ENCODE results near the gene PDCD2L. TPM values are rescaled to one million over a fixed set of nuclear protein-coding genes. Genes with fewer than 3 reads are reported as not detected.
A peak's percentile ranks its signal among the peaks of the same experiment; 100 is the strongest.

Gene PDCD2L
- total RNA-seq, 1 experiment from 2014 or later = 43.3 TPM

- no peak overlapping the region for H3K9ac ChIP-seq (ENCODE audit: extremely low read depth, insufficient read length, low read length)
- peaks cover 7% of the 10 kb centered on the region for H3K23me2 ChIP-seq (ENCODE audit: insufficient read length, low read depth, low read length, poor library complexity, severe bottlenecking)
- Mint-ChIP-seq H3K27me3 (ENCODE audit: low read depth) (peaks cover 1% of the 10 kb centered on the region), H3K4me3 (peak overlapping the region; percentile 97), H3K36me3 (ENCODE audit: insufficient read depth in 1 of 3, low read depth in 3 of 3) (peaks cover 44 to 60% (median 56%) of the 10 kb centered on the region in 3 experiments), H3K4me1 (peaks cover 26 to 28% of the 10 kb centered on the region in 2 experiments), H3K27ac (peak overlapping the region in 1 of 3 experiments; percentile 80; a peak in 1 of 7 replicates), H3K9me3 (no peaks in the 10 kb centered on the region)
- H3K4me1 ChIP-seq (ENCODE audit: insufficient read depth, low read length) = peaks cover 2% of the 10 kb centered on the region; the same call in 1 of the 2 replicates
- no peak overlapping the region for H2AK5ac ChIP-seq (ENCODE audit: insufficient read length, low read length)
- H3K23ac ChIP-seq (ENCODE audit: insufficient read length, low read depth, low read length) = no peak overlapping the region
- peaks cover 7% of the 10 kb centered on the region; the same call in 1 of the 2 replicates for H3K79me2 ChIP-seq (ENCODE audit: insufficient read depth, low read length)
- H3K79me1 ChIP-seq (ENCODE audit: insufficient read depth, low read depth, low read length, poor library complexity, severe bottlenecking) = peaks cover 11% of the 10 kb centered on the region
- no peak overlapping the region for H3T11ph ChIP-seq (ENCODE audit: low read length)
- no peak overlapping the region for H3K14ac ChIP-seq (ENCODE audit: insufficient read depth, low read length)
- no peak overlapping the region for H3K27ac ChIP-seq (ENCODE audit: insufficient read length, low read depth, low read length)
- no peak overlapping the region for H2BK5ac ChIP-seq (ENCODE audit: insufficient read length, low read length)
- H3K9me3 ChIP-seq (ENCODE audit: control insufficient read depth, low read depth, low read length) = no peaks in the 10 kb centered on the region
- no peak overlapping the region for H4K8ac ChIP-seq (replicated peaks; ENCODE audit: insufficient read length, low read depth, low read length)
- H2AFZ ChIP-seq (ENCODE audit: low read length) = no peak overlapping the region
- no peak for DNase-seq
- no peak overlapping the region for H3K4ac ChIP-seq (ENCODE audit: low read depth, low read length)
- no peak overlapping the region for H2BK12ac ChIP-seq (ENCODE audit: insufficient read length, low read depth, low read length)
- no peaks in the 10 kb centered on the region for H3K27me3 ChIP-seq (ENCODE audit: insufficient read depth, low read length)
- no peak overlapping the region for H3K4me2 ChIP-seq (ENCODE audit: insufficient read depth, insufficient read length, low read length)
- H3K56ac ChIP-seq (ENCODE audit: insufficient read length, low read depth, low read length) = no peak overlapping the region
- no CpG with 5 or more reads among the region's 10 CpGs for WGBS (ENCODE audit: extremely low coverage, insufficient read length, low lambda C conversion rate)
- no peak overlapping the region for H3K18ac ChIP-seq (ENCODE audit: insufficient read length, low read depth, low read length)
- no peak overlapping the region for H4K91ac ChIP-seq (ENCODE audit: insufficient read length, low read depth, low read length)
- no peak overlapping the region for H4K5ac ChIP-seq (ENCODE audit: insufficient read length, low read depth, low read length)
- H2BK120ac ChIP-seq (ENCODE audit: low read depth, low read length, poor library complexity, severe bottlenecking) = no peak overlapping the region
- TF ChIP-seq, protein P1, sequence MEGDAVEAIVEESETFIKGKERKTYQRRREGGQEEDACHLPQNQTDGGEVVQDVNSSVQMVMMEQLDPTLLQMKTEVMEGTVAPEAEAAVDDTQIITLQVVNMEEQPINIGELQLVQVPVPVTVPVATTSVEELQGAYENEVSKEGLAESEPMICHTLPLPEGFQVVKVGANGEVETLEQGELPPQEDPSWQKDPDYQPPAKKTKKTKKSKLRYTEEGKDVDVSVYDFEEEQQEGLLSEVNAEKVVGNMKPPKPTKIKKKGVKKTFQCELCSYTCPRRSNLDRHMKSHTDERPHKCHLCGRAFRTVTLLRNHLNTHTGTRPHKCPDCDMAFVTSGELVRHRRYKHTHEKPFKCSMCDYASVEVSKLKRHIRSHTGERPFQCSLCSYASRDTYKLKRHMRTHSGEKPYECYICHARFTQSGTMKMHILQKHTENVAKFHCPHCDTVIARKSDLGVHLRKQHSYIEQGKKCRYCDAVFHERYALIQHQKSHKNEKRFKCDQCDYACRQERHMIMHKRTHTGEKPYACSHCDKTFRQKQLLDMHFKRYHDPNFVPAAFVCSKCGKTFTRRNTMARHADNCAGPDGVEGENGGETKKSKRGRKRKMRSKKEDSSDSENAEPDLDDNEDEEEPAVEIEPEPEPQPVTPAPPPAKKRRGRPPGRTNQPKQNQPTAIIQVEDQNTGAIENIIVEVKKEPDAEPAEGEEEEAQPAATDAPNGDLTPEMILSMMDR (conservative IDR thresholded peaks at IDR 0.05) = no peak
- no peak overlapping the region for H2BK20ac ChIP-seq (ENCODE audit: low read depth, low read length, poor library complexity, severe bottlenecking)
- no peak overlapping the region for H2BK15ac ChIP-seq (ENCODE audit: low read depth, low read length)
- H4K20me1 ChIP-seq (ENCODE audit: control insufficient read depth, insufficient read depth, insufficient read length) = peaks cover 3% of the 10 kb centered on the region
Observed at GRCh38 chr19:34366738-34367623, 37.2 kb upstream of the PDCD2L start.
